ENCODE data around the gene CX3CR1.

Gene CX3CR1

GRCh38 chr3:39255503-39256325 lies 24.1 kb downstream of the CX3CR1 start:
- H3K36me3 ChIP-seq (ENCODE audit: low read depth), result no peaks in the 10 kb centered on the region
- no peaks in the 10 kb centered on the region for H3K27me3 ChIP-seq (ENCODE audit: insufficient read depth, poor library complexity, severe bottlenecking)
- peak; percentile 17; the same call in 1 of the 3 replicates for ATAC-seq (ENCODE audit: low read depth)
- no peaks in the 10 kb centered on the region for H3K9me3 ChIP-seq (ENCODE audit: severe bottlenecking)
- H3K4me3 ChIP-seq (ENCODE audit: severe bottlenecking), result no peak overlapping the region
- H3K27ac ChIP-seq (ENCODE audit: poor library complexity, severe bottlenecking), result no peak overlapping the region
- no peak for DNase-seq (ENCODE audit: low spot score)
- no peak for TF ChIP-seq CTCF (IDR thresholded peaks at IDR 0.05; ENCODE audit: poor library complexity, severe bottlenecking)
- H3K4me1 ChIP-seq (ENCODE audit: insufficient read depth, poor library complexity, severe bottlenecking), result peaks cover 7% of the 10 kb centered on the region

GRCh38 chr3:39254806-39255449 lies 24.9 kb downstream of the CX3CR1 start:
- TF ChIP-seq CTCF (IDR thresholded peaks at IDR 0.05; ENCODE audit: poor library complexity, severe bottlenecking), result no peak
- no peak for DNase-seq (ENCODE audit: low spot score)
- no peaks in the 10 kb centered on the region for H3K36me3 ChIP-seq (ENCODE audit: low read depth)
- no peaks in the 10 kb centered on the region for H3K27me3 ChIP-seq (ENCODE audit: insufficient read depth, poor library complexity, severe bottlenecking)
- no peak overlapping the region for H3K27ac ChIP-seq (ENCODE audit: poor library complexity, severe bottlenecking)
- ATAC-seq (ENCODE audit: low read depth), result peak; percentile 78
- H3K4me3 ChIP-seq (ENCODE audit: severe bottlenecking), result no peak overlapping the region
- no peaks in the 10 kb centered on the region for H3K9me3 ChIP-seq (ENCODE audit: severe bottlenecking)
- H3K4me1 ChIP-seq (ENCODE audit: insufficient read depth, poor library complexity, severe bottlenecking), result peaks cover 3% of the 10 kb centered on the region

- Histone ChIP-seq H3K27me3 (ENCODE audit: insufficient read depth, poor library complexity, severe bottlenecking) (no peaks in the 10 kb centered on the region), H3K27ac (ENCODE audit: poor library complexity, severe bottlenecking) (no peak overlapping the region), H3K36me3 (ENCODE audit: low read depth) (no peaks in the 10 kb centered on the region), H3K9me3 (ENCODE audit: severe bottlenecking) (no peaks in the 10 kb centered on the region), H3K4me1 (ENCODE audit: insufficient read depth, poor library complexity, severe bottlenecking) (peaks cover 3% of the 10 kb centered on the region), H3K4me3 (ENCODE audit: severe bottlenecking) (no peak overlapping the region)
- DNase-seq (ENCODE audit: low spot score) (no peak), ATAC-seq (ENCODE audit: low read depth) (no peak)
- no peak for TF ChIP-seq CTCF (IDR thresholded peaks at IDR 0.05; ENCODE audit: poor library complexity, severe bottlenecking)
These were observed 28.3 kb downstream of the CX3CR1 start for GRCh38 chr3:39251576-39251975.

- H3K4me3 ChIP-seq (ENCODE audit: severe bottlenecking), result no peak overlapping the region
- DNase-seq (ENCODE audit: low spot score) (no peak), ATAC-seq (ENCODE audit: low read depth) (no peak)
- H3K27me3 ChIP-seq (ENCODE audit: insufficient read depth, poor library complexity, severe bottlenecking), result no peaks in the 10 kb centered on the region
- no peak for TF ChIP-seq CTCF (IDR thresholded peaks at IDR 0.05; ENCODE audit: poor library complexity, severe bottlenecking)
- no peaks in the 10 kb centered on the region for H3K36me3 ChIP-seq (ENCODE audit: low read depth)
- H3K9me3 ChIP-seq (ENCODE audit: severe bottlenecking), result no peaks in the 10 kb centered on the region
- H3K27ac ChIP-seq (ENCODE audit: poor library complexity, severe bottlenecking), result no peak overlapping the region
- H3K4me1 ChIP-seq (ENCODE audit: insufficient read depth, poor library complexity, severe bottlenecking), result peaks cover 3% of the 10 kb centered on the region
These were observed 29.6 kb downstream of the CX3CR1 start for GRCh38 chr3:39250116-39250747.

Measured in RWPE2 (cell line).